ENCODE measurements around the gene COL3A1. TPM values are rescaled to one million over a fixed set of nuclear protein-coding genes. Genes with fewer than 3 reads are reported as not detected.

Gene COL3A1
- total and polyA plus RNA-seq, 4 donors, result 45.3 to 2,500 (median 369) TPM

DNA sequence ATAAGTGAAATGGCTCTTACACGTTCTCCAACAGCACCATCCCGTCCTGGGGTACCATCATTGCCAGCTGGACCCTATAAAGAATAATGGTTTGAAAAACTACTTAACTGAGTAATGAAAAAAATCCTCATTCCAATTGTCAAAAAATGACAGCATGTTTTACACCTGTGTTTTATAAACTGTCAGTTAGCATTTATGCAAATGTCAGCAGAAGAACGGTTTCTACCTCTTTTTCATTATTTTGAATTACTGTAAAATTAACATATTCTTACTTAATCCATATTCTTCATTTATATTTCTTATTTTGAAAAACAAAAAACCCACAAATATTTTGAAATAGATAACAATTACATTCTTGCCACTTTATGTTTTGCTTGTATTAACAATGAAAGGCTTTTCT is 74.0 kb downstream of the COL3A1 start:
- Histone ChIP-seq H3K4me1 (ENCODE audit: control insufficient read depth in 5 of 5, insufficient read depth in 5 of 5, low read length in 5 of 5) (no peaks in the 10 kb centered on the region), H3K9ac (ENCODE audit: insufficient read depth in 1 of 2, low read length in 2 of 2) (no peak overlapping the region), H3K36me3 (ENCODE audit: control insufficient read depth in 4 of 4, insufficient read depth in 4 of 4, low read length in 4 of 4) (peaks cover 0 to 39% (median 7%) of the 10 kb centered on the region in 4 donors), H3K9me3 (ENCODE audit: control insufficient read depth in 4 of 4, insufficient read depth in 3 of 4, low read length in 3 of 4) (no peaks in the 10 kb centered on the region), H3K27me3 (ENCODE audit: control insufficient read depth in 3 of 3, insufficient read depth in 3 of 3, low read length in 2 of 3) (no peaks in the 10 kb centered on the region), H3K4me3 (no peak overlapping the region), H3K27ac (ENCODE audit: low read depth in 1 of 2, low read length in 1 of 2) (no peak overlapping the region)
- ATAC-seq (ENCODE audit: insufficient read depth, low FRiP score) (no peak), DNase-seq (no peak)
- TF ChIP-seq CTCF (IDR thresholded peaks at IDR 0.05; ENCODE audit: control extremely low read depth, extremely low read depth), result no peak
- 89 to 94% methylated on average over 3 of the region's 3 CpGs for WGBS, 2 donors

DNA sequence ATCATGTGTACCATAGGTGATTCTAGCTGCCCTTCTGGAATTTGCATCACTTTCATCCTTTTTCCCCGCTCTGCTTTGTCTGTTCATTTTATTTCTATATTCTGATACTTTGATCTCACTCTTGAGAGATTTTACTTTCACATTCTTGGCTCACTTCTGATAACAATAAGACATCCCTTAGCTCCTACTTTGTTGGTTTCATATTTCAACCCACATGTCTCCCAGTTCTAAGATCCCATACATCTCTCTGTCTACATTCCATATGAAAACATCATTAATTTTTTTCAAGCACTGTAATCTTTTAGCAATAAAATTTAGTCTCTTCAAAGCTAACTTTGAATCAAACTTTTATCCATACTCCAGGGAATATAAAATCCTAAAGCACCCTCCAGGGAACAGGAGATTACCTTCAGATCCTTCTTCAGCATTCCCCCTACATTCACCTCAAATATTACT is 75.6 kb downstream of the COL3A1 start:
- Histone ChIP-seq H3K9me3 (ENCODE audit: control insufficient read depth in 4 of 4, insufficient read depth in 3 of 4, low read length in 3 of 4) (no peaks in the 10 kb centered on the region), H3K9ac (ENCODE audit: insufficient read depth in 1 of 2, low read length in 2 of 2) (no peak overlapping the region), H3K4me3 (no peak overlapping the region), H3K36me3 (ENCODE audit: control insufficient read depth in 4 of 4, insufficient read depth in 4 of 4, low read length in 4 of 4) (peaks cover 0 to 40% (median 7%) of the 10 kb centered on the region in 4 donors), H3K27ac (ENCODE audit: low read depth in 1 of 2, low read length in 1 of 2) (no peak overlapping the region), H3K4me1 (ENCODE audit: control insufficient read depth in 5 of 5, insufficient read depth in 5 of 5, low read length in 5 of 5) (no peaks in the 10 kb centered on the region), H3K27me3 (ENCODE audit: control insufficient read depth in 3 of 3, insufficient read depth in 3 of 3, low read length in 2 of 3) (no peaks in the 10 kb centered on the region)
- no peak for TF ChIP-seq CTCF (IDR thresholded peaks at IDR 0.05; ENCODE audit: control extremely low read depth, extremely low read depth)
- WGBS, 2 donors, result 86 to 93% methylated on average over 1 of the region's 1 CpG
- DNase-seq (no peak), ATAC-seq (ENCODE audit: insufficient read depth, low FRiP score) (no peak)

DNA sequence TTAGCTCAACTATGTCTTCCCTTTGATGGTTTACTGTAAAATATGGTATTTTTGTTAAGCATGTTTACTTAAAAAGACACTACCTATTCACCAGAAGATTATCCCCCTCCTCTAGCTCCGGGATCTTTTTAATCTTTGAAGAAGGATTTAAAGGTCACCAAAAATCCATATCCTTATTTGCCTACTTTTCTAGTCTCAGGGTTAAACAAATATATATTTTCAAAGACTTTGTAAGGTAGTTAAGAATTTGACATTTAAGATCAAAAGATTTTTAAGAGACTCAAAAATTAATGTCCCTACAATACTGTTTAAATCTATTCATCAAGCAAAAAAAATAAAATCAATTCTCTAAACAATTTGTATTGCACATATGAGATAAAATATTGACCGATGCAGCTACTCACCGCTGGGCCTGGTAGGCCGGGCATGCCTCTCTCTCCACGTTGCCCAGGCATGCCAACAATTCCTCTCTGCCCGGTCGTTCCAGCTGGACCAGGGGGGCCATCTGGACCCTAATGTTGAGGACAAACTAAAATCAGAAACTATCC is 76.1 kb downstream of the COL3A1 start:
- no peak for TF ChIP-seq CTCF (IDR thresholded peaks at IDR 0.05; ENCODE audit: control extremely low read depth, extremely low read depth)
- no peak for DNase-seq
- Histone ChIP-seq H3K9ac (ENCODE audit: insufficient read depth in 1 of 2, low read length in 2 of 2) (no peak overlapping the region), H3K36me3 (ENCODE audit: control insufficient read depth in 4 of 4, insufficient read depth in 4 of 4, low read length in 4 of 4) (peaks cover 0 to 38% (median 7%) of the 10 kb centered on the region in 4 donors), H3K9me3 (ENCODE audit: control insufficient read depth in 4 of 4, insufficient read depth in 3 of 4, low read length in 3 of 4) (no peaks in the 10 kb centered on the region), H3K27ac (ENCODE audit: low read depth in 1 of 2, low read length in 1 of 2) (no peak overlapping the region), H3K27me3 (ENCODE audit: control insufficient read depth in 3 of 3, insufficient read depth in 3 of 3, low read length in 2 of 3) (no peaks in the 10 kb centered on the region), H3K4me1 (ENCODE audit: control insufficient read depth in 5 of 5, insufficient read depth in 5 of 5, low read length in 5 of 5) (no peaks in the 10 kb centered on the region), H3K4me3 (no peak overlapping the region)
- no peak for ATAC-seq (ENCODE audit: insufficient read depth, low FRiP score)
- WGBS, 2 donors, result 78 to 93% methylated on average over 7 of the region's 7 CpGs

Data from lung (tissue), 12 donors.